ENCODE data around the gene CLHC1.
"Not testable (repeated sequence)": the region's sequence is repeated elsewhere in the genome, so short reads cannot be mapped to it uniquely, and the experiment has no call there.

The CLHC1 gene

GRCh38 chr2:55231546-55232083 is 478 bp downstream of the CLHC1 start:
- DNase-seq, result no peak

DNA sequence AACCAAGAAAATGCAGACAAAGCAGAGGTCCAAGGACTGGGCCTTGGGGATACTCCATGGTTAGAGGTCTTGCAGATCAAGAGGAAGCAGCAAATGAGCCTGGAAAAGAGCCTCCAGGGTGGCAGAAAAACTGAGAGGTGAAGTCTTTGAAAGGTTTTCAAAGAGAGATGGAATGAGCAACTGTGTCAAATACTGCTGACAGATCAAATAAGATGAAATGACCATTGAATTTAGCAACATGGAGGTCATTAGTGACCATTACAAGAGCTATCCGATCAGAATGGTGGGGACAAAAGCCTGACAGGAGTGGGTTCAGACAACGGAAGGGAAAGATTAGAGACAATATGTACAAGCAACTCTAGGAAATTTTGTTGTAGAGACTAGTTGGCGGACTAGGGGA is 1.5 kb downstream of the CLHC1 start:
- DNase-seq, result no peak

- DNase-seq, result no peak
Observed at GRCh38 chr2:55229221-55229620, 2.9 kb downstream of the CLHC1 start.

DNA sequence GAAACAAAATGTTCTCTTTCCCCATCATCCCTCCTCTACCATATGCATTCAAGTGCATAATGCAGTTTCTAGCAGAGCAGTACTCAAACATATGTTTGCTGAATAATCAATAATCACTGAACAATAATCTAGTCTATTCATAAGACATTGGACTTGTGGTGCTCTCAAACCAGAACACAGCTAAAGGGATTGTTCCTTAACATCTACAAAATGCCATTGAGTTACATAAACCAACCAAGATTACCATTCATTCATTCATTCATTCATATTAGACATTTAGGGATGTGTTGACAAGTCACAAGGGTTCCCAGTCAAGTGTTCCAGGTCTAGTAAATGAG is 3.9 kb downstream of the CLHC1 start:
- DNase-seq, result no peak

- DNase-seq, result not testable (repeated sequence)
Observed at GRCh38 chr2:55227437-55228225, 4.5 kb downstream of the CLHC1 start.

DNA sequence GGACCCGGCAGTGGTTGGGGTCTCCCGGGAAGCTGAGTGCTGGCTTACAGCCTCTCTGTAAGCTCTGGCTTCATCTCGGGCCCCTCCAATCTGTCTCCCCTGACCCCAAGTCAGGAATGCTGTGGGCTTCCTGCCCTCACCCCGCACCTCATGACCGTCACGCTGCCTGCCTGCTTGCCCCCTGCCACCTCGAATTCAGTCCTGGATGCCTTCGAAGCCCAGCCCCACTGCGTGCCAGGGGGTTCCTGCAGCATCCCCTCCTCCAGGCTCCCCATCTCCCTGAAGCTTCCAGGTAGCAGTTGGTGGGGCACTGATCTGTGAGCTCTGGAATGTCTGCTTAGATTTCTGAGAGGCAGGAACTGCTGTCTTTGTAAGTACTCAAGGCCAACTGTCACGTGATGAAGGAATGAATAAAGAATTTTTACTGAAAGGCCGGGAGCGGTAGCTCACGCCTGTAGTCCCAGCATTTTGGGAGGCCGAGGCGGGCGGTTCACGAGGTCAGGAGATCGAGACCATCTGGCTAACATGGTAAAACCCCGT is 6.5 kb downstream of the CLHC1 start:
- DNase-seq, result no peak

DNA sequence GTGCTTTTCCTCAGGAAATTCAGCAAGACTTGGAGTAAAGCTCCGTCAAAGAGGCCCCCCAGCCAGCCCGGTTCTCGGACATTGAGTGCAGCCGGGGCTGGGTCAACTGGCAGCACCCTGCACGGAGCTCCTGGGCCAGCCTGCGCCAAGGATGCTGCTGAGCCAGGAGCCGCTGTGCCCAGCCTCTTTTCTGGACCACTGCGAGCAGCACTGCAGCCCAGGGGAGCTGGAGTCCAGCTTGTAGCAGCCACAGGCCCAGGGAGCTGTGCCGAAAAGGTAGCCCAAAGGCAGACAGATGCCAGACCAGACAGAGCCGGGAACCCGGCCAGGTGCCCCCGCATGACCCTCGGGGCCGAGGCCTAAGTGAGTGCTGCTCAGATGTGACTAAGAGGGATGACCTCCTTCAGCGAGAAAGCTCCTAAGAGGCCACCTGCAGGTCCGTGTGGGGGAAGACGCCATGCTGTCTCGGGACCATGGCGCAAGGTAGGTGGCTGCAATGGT is 7.3 kb downstream of the CLHC1 start:
- no peak for DNase-seq

DNA sequence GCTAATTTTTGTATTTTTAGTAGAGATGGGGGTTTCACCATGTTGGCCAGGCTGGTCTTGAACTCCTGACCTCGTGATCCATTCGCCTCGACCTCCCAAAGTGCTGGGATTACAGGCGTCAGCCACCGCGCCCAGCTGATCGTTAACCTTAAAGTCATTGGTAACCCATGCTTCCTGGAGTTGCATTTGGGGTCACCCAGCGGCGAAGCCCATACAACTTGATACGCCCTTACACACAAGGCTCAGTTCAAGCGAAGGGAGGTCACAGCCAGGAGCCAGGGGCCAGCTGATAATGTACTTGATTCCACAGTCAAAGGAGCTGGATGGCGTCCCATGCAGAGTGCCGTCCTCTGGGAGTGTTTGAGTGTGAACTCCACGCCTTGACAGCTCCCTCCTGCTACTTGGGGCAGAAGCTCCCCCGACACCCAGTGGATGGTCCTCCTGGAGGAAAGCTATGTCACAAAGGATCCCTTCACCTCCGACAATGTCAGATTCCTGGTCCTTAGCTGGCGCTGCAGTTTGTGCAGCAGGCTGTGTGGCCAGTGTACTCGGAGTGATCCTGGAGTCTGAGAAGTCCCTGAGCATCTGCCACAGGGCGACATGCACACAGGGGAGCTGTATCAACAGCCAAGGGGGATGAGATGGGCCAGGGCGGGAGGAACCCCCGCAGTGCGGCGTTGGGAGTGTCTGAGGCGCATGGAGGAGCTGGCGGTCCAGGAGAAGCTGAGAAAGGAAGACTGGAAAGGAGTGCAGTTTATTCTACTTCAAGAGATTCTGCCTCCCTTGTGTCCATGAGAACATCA is 7.9 kb downstream of the CLHC1 start:
- no peak for DNase-seq

DNA sequence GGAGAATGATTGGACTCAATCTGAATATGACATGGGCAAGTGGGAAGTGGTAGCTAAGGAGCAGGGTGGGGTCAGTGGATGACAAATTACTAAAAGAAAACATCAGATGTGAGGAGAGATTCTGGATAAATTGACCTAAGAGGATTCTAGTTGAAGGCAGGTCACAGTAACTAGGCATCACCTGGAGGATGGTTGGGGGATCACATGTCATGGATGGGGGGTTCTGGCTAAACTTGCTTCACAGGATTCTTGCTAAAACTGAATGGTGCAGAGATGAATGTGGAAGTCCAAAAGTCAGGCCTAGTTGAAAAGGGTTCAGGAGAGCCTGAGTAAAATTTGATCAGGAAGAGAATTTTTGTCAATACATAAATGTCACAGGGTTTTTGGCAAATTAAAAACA is 18.3 kb downstream of the CLHC1 start:
- no peak for DNase-seq

DNA sequence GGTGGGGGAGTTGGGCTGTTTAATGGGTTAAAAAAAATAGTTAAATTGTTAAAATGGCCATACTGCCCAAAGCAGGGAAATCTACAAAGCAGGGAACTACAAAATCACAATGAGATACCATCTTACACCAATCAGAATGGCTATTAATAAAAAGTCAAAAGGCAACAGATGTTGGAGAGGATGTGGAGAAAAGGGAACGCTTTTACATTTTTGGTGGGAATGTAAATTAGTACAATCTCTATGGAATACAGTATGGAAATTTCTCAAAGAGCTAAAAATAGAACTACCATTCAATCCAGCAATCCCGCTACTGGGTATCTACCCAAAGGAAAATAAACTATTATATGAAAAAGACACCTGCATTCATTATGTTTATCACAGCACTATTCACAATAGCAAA is 27.1 kb downstream of the CLHC1 start:
- no peak for DNase-seq

GRCh38 chr2:55204536-55204935 is 27.6 kb downstream of the CLHC1 start:
- no peak for DNase-seq

- DNase-seq, result no peak
Observed at GRCh38 chr2:55200416-55200815, 31.7 kb downstream of the CLHC1 start.

DNA sequence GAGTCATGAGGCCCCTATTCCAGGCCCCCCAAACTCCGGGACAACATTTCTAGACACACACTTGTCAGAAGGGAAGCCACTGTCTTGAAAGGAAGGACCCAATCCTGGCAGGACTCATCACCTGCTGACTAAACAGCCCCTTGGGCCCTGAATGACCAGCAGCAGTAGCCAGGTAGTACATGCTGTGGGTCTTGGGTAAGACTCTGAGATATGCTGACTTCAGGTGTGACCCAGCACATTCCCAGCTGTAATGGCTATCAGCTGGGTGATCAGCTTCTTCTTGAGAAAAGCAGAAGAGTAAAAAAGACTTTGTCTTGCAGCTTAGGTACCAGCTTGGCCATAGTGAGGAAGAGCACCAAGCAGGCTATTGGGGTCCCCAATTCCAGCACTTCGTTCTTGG is 35.6 kb downstream of the CLHC1 start:
- DNase-seq, result no peak

DNA sequence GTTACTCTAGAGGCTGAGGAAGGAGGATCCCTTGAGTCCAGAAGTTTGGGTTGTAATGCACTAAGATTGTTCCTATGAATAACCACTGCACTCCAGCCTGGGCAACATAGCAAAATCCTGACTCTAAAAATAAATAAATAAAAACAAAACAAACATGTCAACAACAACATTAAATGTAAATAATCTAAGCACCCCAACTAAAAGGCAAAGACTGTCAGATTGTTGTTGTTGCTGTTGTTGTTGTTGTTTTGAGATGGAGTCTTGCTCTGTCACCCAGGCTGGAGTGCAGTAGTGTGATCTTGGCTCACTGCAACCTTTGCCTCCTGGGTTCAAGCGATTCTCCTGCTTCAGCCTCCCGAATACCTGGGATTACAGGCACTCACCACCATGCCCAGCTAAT is 40.2 kb downstream of the CLHC1 start:
- DNase-seq, result not testable (repeated sequence)

GRCh38 chr2:55186837-55187236 is 45.3 kb downstream of the CLHC1 start:
- DNase-seq, result not testable (repeated sequence)

DNA sequence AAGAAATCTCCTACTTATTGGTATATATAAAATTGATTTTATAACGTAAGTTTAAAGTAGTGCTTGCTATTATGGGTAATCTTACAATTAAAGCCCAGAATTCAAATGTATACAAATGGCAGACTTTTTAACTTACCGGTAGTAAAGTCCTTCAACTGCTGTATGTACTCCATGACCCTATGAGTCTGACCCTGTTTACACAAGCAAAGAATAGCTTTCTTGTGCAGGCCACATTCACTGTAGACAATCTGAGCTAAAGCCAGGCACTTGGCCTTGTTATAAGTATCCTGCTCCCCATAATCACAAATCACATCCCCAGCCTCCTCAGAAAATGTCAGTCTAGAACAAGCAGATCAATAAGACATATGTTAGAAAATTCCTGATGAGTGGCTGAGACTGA is 51.7 kb downstream of the CLHC1 start:
- DNase-seq, result no peak

DNA sequence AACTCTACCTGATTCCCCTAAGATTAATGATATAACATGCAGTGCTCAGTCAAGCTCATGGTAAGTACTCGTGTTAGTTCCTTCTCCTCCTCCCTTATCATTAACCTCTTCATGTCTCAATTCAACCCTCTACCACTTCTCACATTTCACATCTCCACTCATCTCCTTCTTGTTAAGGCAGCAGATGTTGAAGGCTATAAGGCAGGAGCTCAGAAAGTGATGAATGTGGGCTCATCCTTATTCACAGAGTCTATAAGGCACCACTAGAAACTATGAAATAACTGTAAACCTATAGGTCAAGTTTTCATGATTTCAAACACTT is 56.0 kb downstream of the CLHC1 start:
- no peak for DNase-seq

GRCh38 chr2:55175254-55176093 is 56.6 kb downstream of the CLHC1 start:
- no peak for DNase-seq

- DNase-seq, result no peak
Observed at GRCh38 chr2:55173438-55174054, 58.5 kb downstream of the CLHC1 start.

DNA sequence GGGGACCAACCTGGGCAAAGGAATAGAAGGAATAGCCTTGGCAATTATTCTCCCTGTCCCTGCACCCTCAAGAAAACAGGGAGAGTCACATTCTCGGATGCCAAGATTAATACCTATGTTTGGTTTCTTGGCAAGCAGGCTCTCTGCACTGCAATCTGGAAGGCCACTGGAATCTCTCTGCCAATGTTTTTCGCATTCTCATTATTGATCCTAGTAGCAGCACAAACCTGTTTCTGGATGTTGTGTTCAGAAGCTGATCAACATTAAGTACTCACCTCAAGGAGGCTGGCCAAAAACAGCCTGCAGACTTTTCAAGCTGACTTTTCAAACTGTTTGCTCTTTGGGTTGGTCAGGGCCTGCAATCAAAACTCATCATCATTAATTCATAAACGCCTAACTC is 62.2 kb downstream of the CLHC1 start:
- DNase-seq, result no peak

DNA sequence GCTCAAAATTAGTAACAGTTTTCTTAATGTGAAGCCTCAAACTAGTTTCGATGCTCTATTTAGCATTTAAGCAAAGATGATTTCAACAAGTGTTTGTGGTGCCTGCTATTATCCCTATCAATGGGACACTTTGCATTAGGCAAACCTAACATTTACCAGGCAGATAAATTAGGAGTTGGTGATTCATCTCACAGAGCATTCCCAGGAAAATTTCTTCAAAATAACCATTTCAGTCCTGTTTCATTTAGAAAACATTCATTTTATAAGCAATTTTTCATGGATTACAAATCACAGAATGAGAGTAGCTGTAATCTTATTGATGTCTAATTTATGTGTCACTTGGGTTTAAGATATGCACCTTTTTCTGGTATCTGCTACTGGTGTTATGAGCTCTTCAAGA is 62.7 kb downstream of the CLHC1 start:
- no peak for DNase-seq

Data from activated CD8-positive, alpha-beta memory T cell treated with anti-CD3 and anti-CD28 coated beads, Interleukin-2, amount 50 U/mL, for 48 hours (primary cell).